Kidney (tissue), 14 donors: Measurements from ENCODE around the gene TMEM47. TPM values are rescaled to one million over a fixed set of nuclear protein-coding genes. Genes with fewer than 3 reads are reported as not detected.

Experiments
- DNase-seq, 5 donors: peaks; one replicate each; pipeline ENCODE4 v3.0.0-alpha.2; 2013 to 2020
- FAIRE-seq: peaks from 2 replicates; lab custom pipeline; 2012; peaks lifted over from hg19 to GRCh38; lab: Jason Lieb, UNC
- H3K27ac ChIP-seq, 2 donors: one replicate each; pipeline ENCODE4 v1.7.0; 2013; ENCODE audit warnings: low read depth in 2 of 2, low read length in 2 of 2, inconsistent platforms in 1 of 2
- H3K27me3 ChIP-seq: one replicate; pipeline ENCODE4 v1.7.1; 2013; ENCODE audit warnings: low read length, inconsistent platforms; ENCODE audit not compliant: control insufficient read depth, insufficient read depth
- H3K36me3 ChIP-seq, 3 donors: one replicate each; pipeline versions ENCODE4 v1.7.0 to v1.7.1; 2013; ENCODE audit warnings: low read length in 3 of 3, control low read depth in 1 of 3, inconsistent platforms in 1 of 3; ENCODE audit not compliant: insufficient read depth in 3 of 3, control insufficient read depth in 2 of 3
- H3K4me1 ChIP-seq, 3 donors: one replicate each; pipeline versions ENCODE4 v1.7.0 to v1.7.1; 2013; ENCODE audit warnings: low read length in 3 of 3, inconsistent platforms in 1 of 3, low read depth in 1 of 3; ENCODE audit not compliant: control insufficient read depth in 2 of 3, insufficient read depth in 2 of 3
- H3K4me3 ChIP-seq, 3 donors: one replicate each; pipeline versions ENCODE4 v1.7.0 to v1.8.1; 2013; ENCODE audit warnings: low read length in 3 of 3, control low read depth in 1 of 3, inconsistent platforms in 1 of 3
- H3K9ac ChIP-seq, 3 donors: one replicate each; pipeline versions ENCODE4 v1.7.0 to v1.7.1; 2013; ENCODE audit warnings: low read length in 3 of 3, control low read depth in 1 of 3, inconsistent platforms in 1 of 3
- H3K9me3 ChIP-seq, 3 donors: one replicate each; pipeline versions ENCODE4 v1.7.0 to v1.7.1; 2013; ENCODE audit warnings: low read length in 3 of 3, control low read depth in 1 of 3, inconsistent platforms in 1 of 3; ENCODE audit not compliant: control insufficient read depth in 2 of 3, insufficient read depth in 1 of 3
- intact Hi-C: fragments of 100-400 bp; cut with DNase I; formaldehyde crosslinking; loops from one replicate; pipeline ENCODE4 v1.11.1; 2022
- polyA plus RNA-seq: library from polyadenylated mRNA; stranded (reverse); fragments of 350-450 nt; fragmentation: Illumina TruSeq; extraction: RNeasy Lipid Tissue Mini Kit (QIAGEN cat#74804); gene quantifications from one replicate; pipeline ENCODE4 v1.2.3, GENCODE V29; 2014; ENCODE audit warnings: low read depth, low replicate concordance; ENCODE audit not compliant: insufficient read depth
- total RNA-seq: library from RNA; stranded (reverse); fragmentation: NEBNext Ultra II Directional; extraction: Animal tissue kit (Norgen Biotek cat#: 25700); gene quantifications from one replicate; pipeline ENCODE4 v1.2.1, GENCODE V29; 2021
- TF ChIP-seq, protein P1 (sequence below): IDR thresholded peaks from 3 replicates; pipeline ENCODE4 v1.5.1; 2012; ENCODE audit warnings: mild to moderate bottlenecking, moderate library complexity, borderline replicate concordance; ENCODE audit not compliant: insufficient read depth; ENCODE audit errors: extremely low read depth
- donor health status: control.
- donor health status: control.
- donor health status: control.
- donor health status: control.
- donor health status: control.
- donor health status: DM: yes; HTN: yes; CAD: no.
- donor health status: Normal renal cell carcinoma (clear cell type).

The TMEM47 gene
- total and polyA plus RNA-seq, 2 donors from 2014 or later: 18.1 to 68.9 TPM

DNA sequence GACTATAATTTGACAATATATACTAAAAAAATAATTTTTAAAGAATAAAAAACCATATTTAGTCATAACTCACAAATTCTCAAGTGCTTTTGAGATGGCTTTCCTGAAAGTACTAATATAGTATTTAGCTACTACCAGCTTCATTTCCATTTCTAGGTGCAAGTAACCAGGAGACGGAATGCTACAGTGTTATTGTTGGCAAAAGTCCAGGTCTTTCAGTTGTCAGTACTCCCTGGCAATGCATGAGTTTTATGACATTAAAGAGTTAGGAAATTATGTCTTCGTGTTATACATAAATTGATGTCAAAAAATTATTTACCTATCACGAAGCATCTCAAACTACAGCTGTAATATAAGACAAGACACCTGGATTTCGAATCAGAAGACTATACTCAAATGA, 45.0 kb downstream of the TMEM47 start:
- peak in 1 of 5 donors; percentile 21 for DNase-seq
- FAIRE-seq: no peak

GRCh38 chrX:34598362-34598761, 58.7 kb downstream of the TMEM47 start:
- no peak for FAIRE-seq
- no peaks in the 10 kb centered on the region for H3K36me3 ChIP-seq
- H3K9ac ChIP-seq: no peak overlapping the region
- TF ChIP-seq, protein P1, sequence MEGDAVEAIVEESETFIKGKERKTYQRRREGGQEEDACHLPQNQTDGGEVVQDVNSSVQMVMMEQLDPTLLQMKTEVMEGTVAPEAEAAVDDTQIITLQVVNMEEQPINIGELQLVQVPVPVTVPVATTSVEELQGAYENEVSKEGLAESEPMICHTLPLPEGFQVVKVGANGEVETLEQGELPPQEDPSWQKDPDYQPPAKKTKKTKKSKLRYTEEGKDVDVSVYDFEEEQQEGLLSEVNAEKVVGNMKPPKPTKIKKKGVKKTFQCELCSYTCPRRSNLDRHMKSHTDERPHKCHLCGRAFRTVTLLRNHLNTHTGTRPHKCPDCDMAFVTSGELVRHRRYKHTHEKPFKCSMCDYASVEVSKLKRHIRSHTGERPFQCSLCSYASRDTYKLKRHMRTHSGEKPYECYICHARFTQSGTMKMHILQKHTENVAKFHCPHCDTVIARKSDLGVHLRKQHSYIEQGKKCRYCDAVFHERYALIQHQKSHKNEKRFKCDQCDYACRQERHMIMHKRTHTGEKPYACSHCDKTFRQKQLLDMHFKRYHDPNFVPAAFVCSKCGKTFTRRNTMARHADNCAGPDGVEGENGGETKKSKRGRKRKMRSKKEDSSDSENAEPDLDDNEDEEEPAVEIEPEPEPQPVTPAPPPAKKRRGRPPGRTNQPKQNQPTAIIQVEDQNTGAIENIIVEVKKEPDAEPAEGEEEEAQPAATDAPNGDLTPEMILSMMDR: no peak
- no peaks in the 10 kb centered on the region for H3K4me1 ChIP-seq
- no peaks in the 10 kb centered on the region for H3K27me3 ChIP-seq
- H3K27ac ChIP-seq: no peak overlapping the region
- no peak for DNase-seq
- no peaks in the 10 kb centered on the region for H3K9me3 ChIP-seq
- H3K4me3 ChIP-seq: no peak overlapping the region
- intact Hi-C loops: no loop called here

More for the DNA sequence above, 45.0 kb downstream of the TMEM47 start:
- Histone ChIP-seq H3K9ac (no peak overlapping the region), H3K27me3 (no peaks in the 10 kb centered on the region), H3K4me3 (no peak overlapping the region), H3K9me3 (no peaks in the 10 kb centered on the region), H3K4me1 (no peaks in the 10 kb centered on the region), H3K27ac (no peak overlapping the region), H3K36me3 (no peaks in the 10 kb centered on the region)
- TF ChIP-seq, protein P1: no peak
- intact Hi-C loops: no loop called here

- intact Hi-C loops: no loop called here
- no peaks in the 10 kb centered on the region for H3K36me3 ChIP-seq
- TF ChIP-seq, protein P1: no peak
- FAIRE-seq: peak; percentile 52
- H3K4me1 ChIP-seq: no peaks in the 10 kb centered on the region
- H3K9ac ChIP-seq: no peak overlapping the region
- no peak overlapping the region for H3K4me3 ChIP-seq
- no peak overlapping the region for H3K27ac ChIP-seq
- peaks cover 0 to 5% (median 0%) of the 10 kb centered on the region in 3 donors for H3K9me3 ChIP-seq
- DNase-seq: no peak
- H3K27me3 ChIP-seq: peaks cover 2% of the 10 kb centered on the region
Measured at GRCh38 chrX:34586936-34587335, 70.1 kb downstream of the TMEM47 start.

DNA sequence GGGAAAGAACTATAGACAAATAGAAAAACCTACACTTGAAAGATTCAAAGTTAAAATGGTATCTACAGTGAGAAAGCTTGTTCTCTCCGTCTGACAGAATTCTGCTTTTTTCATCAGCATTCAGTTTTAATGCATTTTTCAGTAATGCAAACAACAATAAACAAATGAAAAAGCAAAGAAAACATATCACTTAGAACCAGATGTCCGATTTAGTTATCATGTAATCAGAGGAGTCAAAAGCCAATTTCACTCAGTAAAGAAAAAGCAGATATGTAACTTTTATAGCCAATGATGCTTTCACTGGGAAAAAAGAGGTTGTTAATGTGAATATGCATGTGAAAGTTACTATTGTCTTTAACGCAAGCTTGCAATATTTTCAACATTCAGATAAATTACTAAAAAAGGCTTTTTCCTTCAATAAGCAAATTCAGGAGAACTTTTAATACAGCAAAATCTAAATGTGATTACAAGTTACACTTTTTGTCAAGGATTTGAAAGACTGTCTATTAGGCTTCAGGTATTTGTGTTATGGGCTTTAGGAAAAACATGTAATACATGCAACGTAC, 70.7 kb downstream of the TMEM47 start:
- Histone ChIP-seq H3K9ac (no peak overlapping the region), H3K4me3 (no peak overlapping the region), H3K36me3 (no peaks in the 10 kb centered on the region), H3K4me1 (no peaks in the 10 kb centered on the region), H3K27ac (no peak overlapping the region), H3K27me3 (peaks cover 2% of the 10 kb centered on the region), H3K9me3 (peaks cover 0 to 5% (median 0%) of the 10 kb centered on the region in 3 donors)
- DNase-seq: no peak
- TF ChIP-seq, protein P1: no peak
- peak; percentile 8 for FAIRE-seq
- intact Hi-C loops: no loop called here
